Measurements from ENCODE around the gene ZNF264.
"Not testable (repeated sequence)": the region's sequence is repeated elsewhere in the genome, so short reads cannot be mapped to it uniquely, and the experiment has no call there.

The ZNF264 gene

DNA sequence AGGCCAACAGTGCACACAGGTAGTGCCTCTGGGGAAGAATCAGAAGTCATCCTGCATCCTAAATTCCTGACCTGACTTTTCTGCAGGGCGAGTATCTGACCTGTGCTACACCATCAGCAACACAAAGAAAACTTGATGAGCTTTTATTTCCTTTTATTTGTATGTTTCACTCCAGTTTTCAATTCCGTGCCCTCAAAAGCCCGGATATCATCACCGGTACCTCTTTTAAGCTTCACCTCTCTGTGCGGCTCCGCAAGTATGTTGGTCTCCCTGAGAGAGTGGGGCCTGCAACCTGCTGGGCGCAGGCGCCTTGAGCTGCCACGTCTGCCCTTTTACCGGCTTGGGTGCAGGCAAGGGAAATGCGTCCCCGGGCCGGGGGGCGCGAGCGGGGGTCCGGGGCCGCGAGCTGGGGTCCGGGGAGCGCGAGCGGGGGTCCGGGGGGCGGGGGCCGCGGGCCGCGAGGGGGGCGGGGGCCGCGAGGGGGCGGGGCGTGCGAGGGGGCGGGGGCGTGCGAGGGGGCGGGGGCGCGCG is 19.7 kb upstream of the ZNF264 start:
- no peak overlapping the region for H3K4me3 ChIP-seq (ENCODE audit: low read depth, low read length)
- TF ChIP-seq, protein P1, sequence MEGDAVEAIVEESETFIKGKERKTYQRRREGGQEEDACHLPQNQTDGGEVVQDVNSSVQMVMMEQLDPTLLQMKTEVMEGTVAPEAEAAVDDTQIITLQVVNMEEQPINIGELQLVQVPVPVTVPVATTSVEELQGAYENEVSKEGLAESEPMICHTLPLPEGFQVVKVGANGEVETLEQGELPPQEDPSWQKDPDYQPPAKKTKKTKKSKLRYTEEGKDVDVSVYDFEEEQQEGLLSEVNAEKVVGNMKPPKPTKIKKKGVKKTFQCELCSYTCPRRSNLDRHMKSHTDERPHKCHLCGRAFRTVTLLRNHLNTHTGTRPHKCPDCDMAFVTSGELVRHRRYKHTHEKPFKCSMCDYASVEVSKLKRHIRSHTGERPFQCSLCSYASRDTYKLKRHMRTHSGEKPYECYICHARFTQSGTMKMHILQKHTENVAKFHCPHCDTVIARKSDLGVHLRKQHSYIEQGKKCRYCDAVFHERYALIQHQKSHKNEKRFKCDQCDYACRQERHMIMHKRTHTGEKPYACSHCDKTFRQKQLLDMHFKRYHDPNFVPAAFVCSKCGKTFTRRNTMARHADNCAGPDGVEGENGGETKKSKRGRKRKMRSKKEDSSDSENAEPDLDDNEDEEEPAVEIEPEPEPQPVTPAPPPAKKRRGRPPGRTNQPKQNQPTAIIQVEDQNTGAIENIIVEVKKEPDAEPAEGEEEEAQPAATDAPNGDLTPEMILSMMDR (IDR thresholded peaks at IDR 0.05; ENCODE audit: borderline replicate concordance, insufficient read depth, low read depth, low read length), result no peak

GRCh38 chr19:57190301-57190700 is 999 bp upstream of the ZNF264 start:
- no peak overlapping the region for H3K4me3 ChIP-seq (ENCODE audit: low read depth, low read length)

DNA sequence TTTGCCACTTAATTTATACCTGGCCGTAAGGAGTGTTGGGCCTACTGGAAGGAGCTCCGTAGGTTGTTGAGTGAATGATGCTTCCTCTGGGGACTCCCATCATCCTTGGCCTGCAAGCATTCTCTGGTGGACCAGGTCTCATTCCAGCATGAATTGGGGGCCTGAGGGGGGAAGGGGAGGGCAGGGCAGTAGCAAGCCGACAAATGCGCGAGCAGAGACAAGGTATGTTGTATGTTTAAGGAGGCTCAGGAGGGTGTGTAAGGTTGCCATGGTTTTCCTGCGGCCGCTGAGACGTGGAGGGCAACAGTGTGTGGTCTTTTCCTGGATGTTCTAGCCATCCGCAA is 749 bp downstream of the ZNF264 start:
- peak overlapping the region; percentile 84 for H3K4me3 ChIP-seq (ENCODE audit: low read depth, low read length)
- TF ChIP-seq, protein P1 (IDR thresholded peaks at IDR 0.05; ENCODE audit: borderline replicate concordance, insufficient read depth, low read depth, low read length), result no peak

More at GRCh38 chr19:57190301-57190700, 999 bp upstream of the ZNF264 start:
- TF ChIP-seq, protein P1 (IDR thresholded peaks at IDR 0.05; ENCODE audit: borderline replicate concordance, insufficient read depth, low read depth, low read length), result no peak

GRCh38 chr19:57192993-57193392 is 1.7 kb downstream of the ZNF264 start:
- no peak overlapping the region for H3K4me3 ChIP-seq (ENCODE audit: low read depth, low read length)

GRCh38 chr19:57197874-57198273 is 6.6 kb downstream of the ZNF264 start:
- not testable (repeated sequence) for H3K4me3 ChIP-seq (ENCODE audit: low read depth, low read length)

More at GRCh38 chr19:57192993-57193392, 1.7 kb downstream of the ZNF264 start:
- TF ChIP-seq, protein P1 (IDR thresholded peaks at IDR 0.05; ENCODE audit: borderline replicate concordance, insufficient read depth, low read depth, low read length), result no peak

DNA sequence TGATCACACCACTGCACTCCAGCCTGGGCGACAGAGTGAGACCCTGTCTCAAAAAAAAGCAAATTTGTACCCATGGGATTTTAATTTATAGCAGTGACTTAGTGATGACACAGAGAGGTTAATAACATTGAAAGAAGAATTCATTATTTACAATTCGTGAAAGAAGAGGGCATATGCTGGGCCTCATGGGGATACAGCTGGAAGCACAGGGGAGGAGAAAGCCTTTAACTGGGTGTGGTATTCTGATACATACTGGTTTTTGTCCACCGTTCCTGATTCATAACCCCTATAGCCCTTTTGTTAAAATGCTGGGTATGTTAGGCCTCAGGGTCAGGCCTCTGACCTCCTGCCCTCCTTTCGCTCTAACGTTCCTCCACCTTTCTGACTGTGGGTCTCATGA is 10.9 kb downstream of the ZNF264 start:
- TF ChIP-seq, protein P1 (IDR thresholded peaks at IDR 0.05; ENCODE audit: borderline replicate concordance, insufficient read depth, low read depth, low read length), result no peak
- H3K4me3 ChIP-seq (ENCODE audit: low read depth, low read length), result no peak overlapping the region

- TF ChIP-seq, protein P1 (IDR thresholded peaks at IDR 0.05; ENCODE audit: borderline replicate concordance, insufficient read depth, low read depth, low read length), result no peak
These were observed 19.1 kb downstream of the ZNF264 start for GRCh38 chr19:57210381-57210780.

DNA sequence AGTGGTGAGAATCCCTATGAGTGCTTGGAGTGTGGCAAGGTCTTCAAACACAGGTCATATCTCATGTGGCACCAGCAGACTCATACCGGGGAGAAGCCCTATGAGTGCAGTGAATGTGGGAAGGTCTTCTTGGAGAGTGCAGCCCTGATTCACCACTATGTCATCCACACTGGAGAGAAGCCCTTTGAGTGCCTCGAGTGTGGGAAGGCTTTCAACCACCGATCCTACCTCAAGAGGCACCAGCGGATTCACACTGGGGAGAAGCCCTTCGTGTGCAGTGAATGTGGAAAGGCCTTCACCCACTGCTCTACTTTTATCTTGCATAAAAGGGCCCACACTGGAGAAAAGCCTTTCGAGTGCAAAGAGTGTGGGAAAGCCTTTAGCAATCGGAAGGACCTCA is 20.8 kb downstream of the ZNF264 start:
- H3K4me3 ChIP-seq (ENCODE audit: low read depth, low read length), result no peak overlapping the region
- TF ChIP-seq, protein P1 (IDR thresholded peaks at IDR 0.05; ENCODE audit: borderline replicate concordance, insufficient read depth, low read depth, low read length), result no peak

More at GRCh38 chr19:57210381-57210780, 19.1 kb downstream of the ZNF264 start:
- H3K4me3 ChIP-seq (ENCODE audit: low read depth, low read length), result no peak overlapping the region

Data from GM12875 (cell line).